Regular cardiac myocyte (primary cell): ENCODE data around the gene DDIT4. TPM values are rescaled to one million over a fixed set of nuclear protein-coding genes. Genes with fewer than 3 reads are reported as not detected.

Source experiments
- total RNA-seq: library from RNA; depleted of rRNA; stranded (reverse); fragments of >200 nt; gene quantifications from 2 replicates; pipeline ENCODE4 v1.2.3, GENCODE V29; 2014

The DDIT4 gene, protein sequence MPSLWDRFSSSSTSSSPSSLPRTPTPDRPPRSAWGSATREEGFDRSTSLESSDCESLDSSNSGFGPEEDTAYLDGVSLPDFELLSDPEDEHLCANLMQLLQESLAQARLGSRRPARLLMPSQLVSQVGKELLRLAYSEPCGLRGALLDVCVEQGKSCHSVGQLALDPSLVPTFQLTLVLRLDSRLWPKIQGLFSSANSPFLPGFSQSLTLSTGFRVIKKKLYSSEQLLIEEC
- 429 and 1,067 TPM in 2 replicates for total RNA-seq

DNA sequence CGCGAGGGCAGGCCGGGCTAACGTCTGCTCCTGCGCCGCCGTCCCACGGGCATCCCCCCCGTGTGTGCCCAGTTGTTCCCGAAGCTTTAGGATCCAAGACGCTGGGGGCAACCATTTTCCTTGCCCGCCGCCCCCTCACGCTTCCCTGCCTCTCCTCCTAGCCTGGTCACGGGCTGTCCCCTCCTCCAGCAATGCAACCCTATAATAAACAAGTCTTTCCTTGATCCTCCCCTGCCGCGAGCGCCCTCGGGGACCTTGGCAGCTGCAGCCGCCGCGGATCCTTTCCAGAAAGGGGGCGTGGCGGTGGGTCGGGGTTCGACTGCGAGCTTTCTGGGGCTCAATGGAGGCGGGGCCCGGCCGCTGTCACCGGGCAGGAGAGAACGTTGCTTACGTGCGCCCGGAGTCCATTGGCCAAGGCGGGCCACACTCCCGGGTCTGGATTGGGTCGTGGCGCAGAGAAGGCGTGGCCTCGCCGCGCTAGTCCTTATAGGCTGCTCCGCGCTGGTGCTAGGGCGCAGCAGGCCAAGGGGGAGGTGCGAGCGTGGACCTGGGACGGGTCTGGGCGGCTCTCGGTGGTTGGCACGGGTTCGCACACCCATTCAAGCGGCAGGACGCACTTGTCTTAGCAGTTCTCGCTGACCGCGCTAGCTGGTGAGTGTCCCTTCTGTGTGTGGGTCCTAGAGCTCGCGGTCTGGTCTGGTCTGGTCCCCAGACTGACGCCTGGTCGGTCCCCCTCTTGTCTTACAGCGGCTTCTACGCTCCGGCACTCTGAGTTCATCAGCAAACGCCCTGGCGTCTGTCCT, at the start of gene DDIT4:
TSS of gene DDIT4 (plus strand) at position 515 of the 803 bp plus-strand sequence. CDS start 293 bp downstream, outside the sequence.

Other genes starting within 250 kb of the DDIT4 start
- gene SPOCK2, start 185.4 kb upstream of the DDIT4 start, total RNA-seq, result 0.19 and 0.28 TPM in 2 replicates
- gene ANAPC16, start 57.9 kb upstream of the DDIT4 start, total RNA-seq, result 29.1 and 43.4 TPM in 2 replicates
- 24.0 and 26.5 TPM in 2 replicates for gene ASCC1, start 57.6 kb upstream of the DDIT4 start, total RNA-seq
- gene DNAJB12, start 81.0 kb downstream of the DDIT4 start, total RNA-seq, result 22.8 and 23.6 TPM in 2 replicates